Measurements from ENCODE around the gene GAPVD1.

DNA sequence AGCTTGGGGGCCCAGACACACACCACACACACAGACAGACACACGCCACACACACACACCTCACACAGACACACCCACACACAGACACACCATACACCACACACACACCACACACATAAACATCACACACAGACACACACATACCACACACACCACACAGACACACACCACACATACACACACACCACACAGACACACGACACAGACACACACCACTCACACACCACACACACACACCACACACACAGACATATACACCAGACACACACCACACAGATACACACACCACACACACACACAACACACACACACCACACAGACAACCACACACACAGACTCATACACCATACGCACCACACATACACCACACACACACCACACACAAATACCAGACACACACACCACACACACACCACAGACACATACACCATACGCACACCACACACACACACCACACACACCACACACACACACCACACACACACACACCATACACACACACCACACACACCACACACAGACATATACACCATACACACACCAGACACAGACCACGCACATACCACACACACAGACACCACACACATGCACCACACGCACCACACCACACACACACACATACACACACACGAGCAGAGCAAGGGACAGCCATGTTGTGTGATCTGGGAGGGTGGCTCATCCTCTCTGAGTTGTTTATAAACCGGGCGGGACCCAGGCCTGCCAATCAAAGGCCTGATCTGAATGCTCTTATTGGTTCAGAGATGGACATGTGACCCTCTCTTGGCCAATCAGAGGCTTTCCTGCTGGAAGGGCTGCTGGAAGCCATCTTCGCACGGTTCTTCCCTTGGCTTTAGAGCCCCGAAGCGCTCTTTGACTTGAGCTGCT lies 148.3 kb downstream of the GAPVD1 start:
- TF ChIP-seq POLR2AphosphoS5 (IDR thresholded peaks at IDR 0.05; ENCODE audit: low read depth, low read length) (no peak), POLR2A (IDR thresholded peaks at IDR 0.05; ENCODE audit: low read depth, low read length) (no peak)

All from GM12892 (cell line).